HG02884 (cell line): ENCODE results near the gene TNC.

Source experiments
- ATAC-seq: cut with Tn5 transposase; IDR thresholded peaks from one replicate; pipeline ENCODE4 v1.9.1; 2021; ENCODE audit warnings: mild to moderate bottlenecking, moderate library complexity; ENCODE audit not compliant: unreplicated experiment

Gene TNC

GRCh38 chr9:115015018-115015635, 102.8 kb downstream of the TNC start:
- no peak for ATAC-seq

GRCh38 chr9:115014438-115014837, 103.5 kb downstream of the TNC start:
- no peak for ATAC-seq

GRCh38 chr9:115013998-115014397, 104.0 kb downstream of the TNC start:
- no peak for ATAC-seq

- no peak for ATAC-seq
Observed at GRCh38 chr9:115012486-115012885, 105.5 kb downstream of the TNC start.

GRCh38 chr9:115010874-115011273, 107.1 kb downstream of the TNC start:
- ATAC-seq = no peak

- no peak for ATAC-seq
Observed at GRCh38 chr9:115008536-115009270, 109.3 kb downstream of the TNC start.

GRCh38 chr9:115006660-115007059, 111.3 kb downstream of the TNC start:
- no peak for ATAC-seq

- ATAC-seq = no peak
Observed at GRCh38 chr9:115005322-115005721, 112.6 kb downstream of the TNC start.

- ATAC-seq = no peak
Observed at GRCh38 chr9:115004545-115004944, 113.4 kb downstream of the TNC start.

- no peak for ATAC-seq
Observed at GRCh38 chr9:115002371-115003120, 115.4 kb downstream of the TNC start.

- ATAC-seq = no peak
Observed at GRCh38 chr9:115000217-115000639, 117.7 kb downstream of the TNC start.

GRCh38 chr9:114998326-114998725, 119.6 kb downstream of the TNC start:
- ATAC-seq = no peak

- no peak for ATAC-seq
Observed at GRCh38 chr9:114995681-114996221, 122.2 kb downstream of the TNC start.

- no peak for ATAC-seq
Observed at GRCh38 chr9:114994768-114995167, 123.2 kb downstream of the TNC start.

- no peak for ATAC-seq
Observed at GRCh38 chr9:114991861-114992260, 126.1 kb downstream of the TNC start.

GRCh38 chr9:114990901-114991300, 127.1 kb downstream of the TNC start:
- ATAC-seq = no peak

GRCh38 chr9:114989600-114990410, 128.2 kb downstream of the TNC start:
- ATAC-seq = peak; percentile 56

GRCh38 chr9:114988962-114989599, 128.9 kb downstream of the TNC start:
- peak; percentile 54 for ATAC-seq

- no peak for ATAC-seq
Observed at GRCh38 chr9:114987116-114987515, 130.8 kb downstream of the TNC start.

- ATAC-seq = no peak
Observed at GRCh38 chr9:114985959-114986501, 131.9 kb downstream of the TNC start.
